Activated T-helper 1 cell treated with anti-CD3 and anti-CD28 coated beads, Interleukin-12 subunit alpha, Interleukin-12 subunit beta, Interleukin-2, Interleukin-4 antibody, amounts not matched to agents 30 ng/mL and 10 ng/mL and 1 ng/mL, durations not matched to agents 14 hours and 24 hours and 36 hours (primary cell): ENCODE results near the gene SFMBT1. TPM values are rescaled to one million over a fixed set of nuclear protein-coding genes. Genes with fewer than 3 reads are reported as not detected.
"Not testable (repeated sequence)": the region's sequence is repeated elsewhere in the genome, so short reads cannot be mapped to it uniquely, and the experiment has no call there.

ENCODE experiments used
- DNase-seq: peaks from one replicate; pipeline ENCODE4 v3.0.0; 2021; ENCODE audit warnings: low spot score
- H3K27ac Mint-ChIP-seq: one replicate; pipeline ENCODE4 v1.8.0; 2021; ENCODE audit warnings: mild to moderate bottlenecking, mixed read lengths
- H3K27me3 Mint-ChIP-seq: one replicate; pipeline ENCODE4 v1.8.0; 2022; ENCODE audit warnings: mild to moderate bottlenecking, moderate library complexity, mixed read lengths; ENCODE audit not compliant: insufficient read depth
- H3K36me3 Mint-ChIP-seq: one replicate; pipeline ENCODE4 v1.8.0; 2021; ENCODE audit warnings: low read depth, mixed read lengths
- H3K4me1 Mint-ChIP-seq: one replicate; pipeline ENCODE4 v1.8.0; 2021; ENCODE audit warnings: low read depth, mixed read lengths
- H3K4me3 Mint-ChIP-seq: one replicate; pipeline ENCODE4 v1.8.0; 2021; ENCODE audit warnings: mild to moderate bottlenecking, moderate library complexity, mixed read lengths
- H3K9me3 Mint-ChIP-seq: one replicate; pipeline ENCODE4 v1.8.0; 2021; ENCODE audit warnings: mixed read lengths
- intact Hi-C: fragments of 100-400 bp; cut with micrococcal nuclease; formaldehyde crosslinking; loops from one replicate; pipeline ENCODE4 v1.15.1; 2024
- total RNA-seq: library from RNA; stranded (reverse); gene quantifications from 2 replicates; pipeline ENCODE4 v1.2.3, GENCODE V29; 2022

The SFMBT1 gene
- total RNA-seq, 1 donor from 2014 or later, result 28.4 TPM

DNA sequence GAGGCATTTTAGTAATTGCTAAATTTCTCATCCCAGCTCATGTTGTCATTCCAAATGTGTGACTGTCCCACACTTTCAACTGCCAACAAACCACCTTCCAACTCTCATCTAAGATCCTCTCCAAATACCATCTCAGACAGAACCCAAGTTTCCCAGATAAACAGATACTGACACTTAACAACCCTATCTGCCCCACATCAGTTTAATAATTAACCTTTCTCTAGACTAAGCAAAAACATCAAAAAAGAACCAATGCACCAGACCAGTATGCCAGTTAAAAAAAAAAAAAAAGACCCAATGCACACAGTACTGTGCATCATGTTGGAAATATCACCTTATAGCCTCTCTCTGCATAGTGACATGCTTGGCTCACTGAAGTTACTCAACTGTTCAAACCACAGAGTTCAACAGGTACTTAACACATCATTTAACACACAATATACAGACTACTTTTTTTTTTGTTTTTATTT lies 5.5 kb downstream of the SFMBT1 start:
- Mint-ChIP-seq H3K9me3 (no peaks in the 10 kb centered on the region), H3K4me1 (peaks cover 73% of the 10 kb centered on the region), H3K4me3 (no peak overlapping the region), H3K36me3 (peaks cover 16% of the 10 kb centered on the region), H3K27me3 (peaks cover 2% of the 10 kb centered on the region), H3K27ac (no peak overlapping the region)
- intact Hi-C loops, result loop anchor here (2.0 to 10.0 kb wide), 3 partner anchors 14 to 268 kb away; partner anchors contain the start of genes NEK4 and TKT
- no peak for DNase-seq

DNA sequence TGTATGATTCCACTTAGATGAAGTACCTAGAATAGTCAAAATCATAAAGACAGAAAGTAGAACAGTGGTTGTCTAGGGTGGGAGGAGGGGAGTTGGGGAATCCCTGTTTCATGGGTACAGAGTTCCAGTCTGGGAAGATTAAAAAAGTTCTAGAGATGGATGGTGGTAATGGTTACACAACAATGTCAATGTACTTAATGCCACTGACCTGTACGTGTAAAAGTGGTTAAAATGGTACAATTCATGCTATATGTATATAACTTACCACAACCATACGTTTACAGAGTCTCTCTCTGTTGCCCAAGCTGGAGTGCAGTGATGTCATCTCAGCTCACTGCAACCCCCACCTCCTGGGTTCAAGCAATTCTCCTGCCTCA lies 6.5 kb downstream of the SFMBT1 start:
- Mint-ChIP-seq H3K4me3 (no peak overlapping the region), H3K27me3 (no peaks in the 10 kb centered on the region), H3K27ac (no peak overlapping the region), H3K4me1 (peaks cover 72% of the 10 kb centered on the region), H3K9me3 (no peaks in the 10 kb centered on the region), H3K36me3 (peaks cover 11% of the 10 kb centered on the region)
- no peak for DNase-seq
- intact Hi-C loops, result no loop called here

- Mint-ChIP-seq H3K4me3 (no peak overlapping the region), H3K27me3 (no peaks in the 10 kb centered on the region), H3K27ac (no peak overlapping the region), H3K9me3 (no peaks in the 10 kb centered on the region), H3K36me3 (peaks cover 10% of the 10 kb centered on the region), H3K4me1 (peaks cover 67% of the 10 kb centered on the region)
- intact Hi-C loops, result no loop called here
- DNase-seq, result no peak
Measured at GRCh38 chr3:53038679-53039375, 7.0 kb downstream of the SFMBT1 start.

GRCh38 chr3:53035825-53036619 lies 9.9 kb downstream of the SFMBT1 start:
- intact Hi-C loops, result no loop called here
- no peak for DNase-seq
- no peaks in the 10 kb centered on the region for H3K27me3 Mint-ChIP-seq
- no peaks in the 10 kb centered on the region for H3K9me3 Mint-ChIP-seq
- peaks cover 55% of the 10 kb centered on the region for H3K4me1 Mint-ChIP-seq
- peaks cover 8% of the 10 kb centered on the region for H3K36me3 Mint-ChIP-seq
- H3K27ac Mint-ChIP-seq, result no peak overlapping the region
- no peak overlapping the region for H3K4me3 Mint-ChIP-seq

- H3K27me3 Mint-ChIP-seq, DNase-seq, H3K4me3 Mint-ChIP-seq, intact Hi-C loops, H3K36me3 Mint-ChIP-seq, H3K27ac Mint-ChIP-seq, H3K9me3 Mint-ChIP-seq: not testable (repeated sequence)
- H3K4me1 Mint-ChIP-seq, result peaks cover 52% of the 10 kb centered on the region
Measured at GRCh38 chr3:53035018-53035417, 10.9 kb downstream of the SFMBT1 start.

GRCh38 chr3:53034411-53034810 lies 11.5 kb downstream of the SFMBT1 start:
- H3K27ac Mint-ChIP-seq, H3K4me3 Mint-ChIP-seq, intact Hi-C loops, DNase-seq, H3K27me3 Mint-ChIP-seq, H3K36me3 Mint-ChIP-seq, H3K9me3 Mint-ChIP-seq: not testable (repeated sequence)
- H3K4me1 Mint-ChIP-seq, result peaks cover 49% of the 10 kb centered on the region

DNA sequence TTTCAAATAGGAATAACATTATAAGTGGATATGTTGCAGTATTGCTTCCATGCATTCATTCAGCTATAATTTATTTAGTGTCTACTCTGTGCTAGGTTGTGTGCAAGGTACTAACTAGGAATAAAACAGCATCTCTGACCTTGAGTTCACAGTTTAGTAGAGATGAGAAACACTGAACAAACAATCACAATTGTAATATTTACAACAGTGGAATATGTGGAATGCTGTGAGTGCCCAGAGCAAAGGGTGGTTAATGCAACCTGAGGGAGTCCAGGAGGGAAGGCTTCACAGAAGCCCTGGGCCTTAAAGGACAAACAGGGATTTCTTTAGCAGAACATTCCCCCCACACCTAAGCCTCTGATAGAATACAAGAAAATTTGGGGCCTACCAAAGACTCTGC lies 13.3 kb downstream of the SFMBT1 start:
- Mint-ChIP-seq H3K4me3 (no peak overlapping the region), H3K9me3 (no peaks in the 10 kb centered on the region), H3K36me3 (peaks cover 7% of the 10 kb centered on the region), H3K27ac (no peak overlapping the region), H3K4me1 (peaks cover 35% of the 10 kb centered on the region), H3K27me3 (no peaks in the 10 kb centered on the region)
- DNase-seq, result no peak
- intact Hi-C loops, result no loop called here

DNA sequence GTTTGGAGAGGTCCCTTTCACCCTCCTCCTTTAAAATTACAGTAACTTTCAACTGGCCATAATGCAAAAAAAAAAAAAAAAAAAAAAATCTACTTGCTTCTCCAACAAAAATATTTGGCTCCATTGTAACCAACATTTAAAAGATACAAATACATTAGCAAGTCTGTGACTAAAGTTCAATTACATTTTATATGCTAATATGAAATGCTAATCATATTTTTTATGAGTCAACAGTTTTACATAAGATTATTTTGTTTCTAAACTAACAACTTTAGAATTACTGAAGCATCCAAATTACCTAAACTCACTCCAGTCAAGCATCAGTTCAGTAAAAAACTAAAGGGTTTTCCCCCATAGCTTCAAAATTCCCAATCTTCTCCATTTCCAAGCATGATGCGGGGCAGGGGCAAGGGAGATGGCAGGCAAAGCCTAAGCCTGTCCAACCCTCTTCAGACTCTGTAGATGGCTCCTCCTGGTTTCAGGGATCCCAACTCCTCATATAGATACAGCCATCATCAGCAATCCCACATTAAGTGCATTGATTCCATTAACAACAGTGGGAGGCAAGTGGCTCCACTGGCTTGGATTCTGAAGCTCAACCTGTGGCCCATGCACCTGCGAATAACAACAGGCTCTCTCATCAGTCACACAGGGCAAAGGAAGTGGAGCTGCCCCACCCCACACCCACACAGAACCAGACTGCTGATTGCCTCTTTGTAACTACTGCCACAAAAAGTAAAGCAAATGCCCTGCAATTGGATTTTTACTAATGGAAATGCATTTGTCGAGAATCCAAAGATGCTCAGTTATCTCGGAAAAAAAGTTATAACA lies 15.0 kb downstream of the SFMBT1 start:
- DNase-seq, result peak; percentile 16
- Mint-ChIP-seq H3K4me3 (no peak overlapping the region), H3K27ac (peak overlapping the region; percentile 2), H3K4me1 (peaks cover 31% of the 10 kb centered on the region), H3K9me3 (no peaks in the 10 kb centered on the region), H3K27me3 (peaks cover 1% of the 10 kb centered on the region), H3K36me3 (peaks cover 3% of the 10 kb centered on the region)
- intact Hi-C loops, result loop anchor here (1.0 kb wide), 1 partner anchor 41 kb away; no protein-coding TSS in a partner anchor

DNA sequence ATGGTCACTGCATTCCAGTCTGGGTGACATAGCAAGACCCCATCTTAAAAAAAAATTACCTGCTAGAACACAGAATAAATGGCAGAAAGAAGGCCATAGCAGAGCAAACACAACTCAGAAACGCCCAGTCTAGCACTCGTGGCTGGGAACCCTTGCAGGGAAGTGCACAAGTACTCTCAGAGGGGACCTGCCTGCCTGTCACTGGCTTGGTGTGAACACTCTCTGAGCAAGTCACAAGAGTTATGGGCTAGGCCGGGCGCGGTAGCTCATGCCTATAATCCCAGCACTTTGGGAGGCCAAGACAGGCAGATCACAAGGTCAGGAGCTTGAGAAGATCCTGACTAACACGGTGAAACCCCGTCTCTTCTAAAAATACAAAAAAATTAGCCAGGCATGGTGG lies 17.2 kb downstream of the SFMBT1 start:
- Mint-ChIP-seq H3K4me1 (peaks cover 30% of the 10 kb centered on the region), H3K27me3 (peaks cover 1% of the 10 kb centered on the region), H3K36me3 (peaks cover 7% of the 10 kb centered on the region), H3K9me3 (no peaks in the 10 kb centered on the region), H3K4me3 (no peak overlapping the region), H3K27ac (no peak overlapping the region)
- intact Hi-C loops, result no loop called here
- no peak for DNase-seq

- H3K36me3 Mint-ChIP-seq, result peaks cover 7% of the 10 kb centered on the region
- DNase-seq, result no peak
- peaks cover 43% of the 10 kb centered on the region for H3K4me1 Mint-ChIP-seq
- no peak overlapping the region for H3K4me3 Mint-ChIP-seq
- H3K9me3 Mint-ChIP-seq, result no peaks in the 10 kb centered on the region
- intact Hi-C loops, result loop anchor here (2.0 kb wide), 1 partner anchor 13 kb away; no protein-coding TSS in a partner anchor
- no peak overlapping the region for H3K27ac Mint-ChIP-seq
- H3K27me3 Mint-ChIP-seq, result peaks cover 1% of the 10 kb centered on the region
Measured at GRCh38 chr3:53027254-53027844, 18.5 kb downstream of the SFMBT1 start.

DNA sequence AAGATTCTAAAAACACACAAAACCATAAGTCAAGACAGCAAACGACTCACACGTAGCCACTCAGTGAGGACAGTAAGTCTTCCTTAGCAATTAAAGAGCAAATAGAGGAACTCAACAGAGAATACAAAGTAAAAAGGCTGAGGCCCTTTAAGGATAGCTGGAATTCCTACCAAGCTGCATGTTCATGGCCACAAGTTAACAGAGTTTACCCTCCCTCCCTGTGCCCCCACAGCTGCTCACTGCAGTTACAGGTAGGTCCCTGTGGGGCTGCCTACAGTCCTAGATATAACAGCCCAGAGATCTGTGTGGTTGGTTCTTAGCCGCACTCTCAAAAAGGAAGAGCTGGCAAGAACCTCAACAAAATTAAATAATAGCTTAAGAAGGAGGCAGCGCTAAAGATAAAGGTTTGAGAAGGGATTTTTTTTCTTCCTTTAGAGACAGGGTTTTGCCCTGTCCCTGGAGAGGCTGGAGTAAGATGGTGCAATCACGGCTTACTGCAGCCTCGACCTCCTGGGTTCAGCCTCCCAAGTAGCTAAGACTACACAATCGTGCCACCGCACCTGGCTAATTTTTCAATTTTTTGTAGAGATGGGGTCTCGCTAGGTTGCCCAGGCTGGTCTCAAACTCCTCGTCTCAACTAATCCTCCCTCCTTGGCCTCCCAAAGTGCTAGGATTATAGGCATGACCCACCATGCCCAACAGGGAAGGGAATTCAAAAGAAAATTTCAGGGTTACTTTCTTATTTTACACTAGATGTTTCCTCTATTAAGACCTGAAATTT lies 19.3 kb downstream of the SFMBT1 start:
- no peak for DNase-seq
- Mint-ChIP-seq H3K4me1 (peaks cover 43% of the 10 kb centered on the region), H3K27ac (no peak overlapping the region), H3K27me3 (peaks cover 1% of the 10 kb centered on the region), H3K4me3 (no peak overlapping the region), H3K9me3 (no peaks in the 10 kb centered on the region), H3K36me3 (peaks cover 7% of the 10 kb centered on the region)
- intact Hi-C loops, result loop anchor here (2.0 kb wide), 1 partner anchor 14 kb away; no protein-coding TSS in a partner anchor

- peaks cover 1% of the 10 kb centered on the region for H3K27me3 Mint-ChIP-seq
- H3K4me3 Mint-ChIP-seq, result no peak overlapping the region
- H3K36me3 Mint-ChIP-seq, result peaks cover 9% of the 10 kb centered on the region
- H3K4me1 Mint-ChIP-seq, result peaks cover 44% of the 10 kb centered on the region
- no peak for DNase-seq
- intact Hi-C loops, result loop anchor here (5.0 kb wide), 1 partner anchor 42 kb away; no protein-coding TSS in a partner anchor
- no peak overlapping the region for H3K27ac Mint-ChIP-seq
- H3K9me3 Mint-ChIP-seq, result no peaks in the 10 kb centered on the region
Measured at GRCh38 chr3:53024315-53024714, 21.6 kb downstream of the SFMBT1 start.
